SK-N-SH (cell line): ENCODE data around the gene LFNG. TPM values are rescaled to one million over a fixed set of nuclear protein-coding genes. Genes with fewer than 3 reads are reported as not detected.
A peak's percentile ranks its signal among the peaks of the same experiment; 100 is the strongest.

Source experiments
- CTCF ChIA-PET: fragments of 300-600, 350-600 bp; formaldehyde crosslinking; extraction: SDS; loops from one replicate; lab custom pipeline; 2021; lab: Yijun Ruan, JAX
- POLR2A ChIA-PET: fragments of 350-600 bp; sonication (Branson Sonifier 250); formaldehyde crosslinking; extraction: SDS; loops from one replicate; lab custom pipeline; 2020; ENCODE audit warnings: antibody characterized with exemption, inconsistent platforms; lab: Yijun Ruan, JAX
- DNase-seq: peaks from one replicate; pipeline ENCODE4 v3.0.0; 2012
- H2AFZ ChIP-seq: fragments of 200-600 bp; sonication (generic); 2 replicates; pipeline ENCODE4 v1.8.1; 2016; ENCODE audit warnings: antibody characterized with exemption, mild to moderate bottlenecking, low read depth
- H3F3A ChIP-seq: fragments of 200-600 bp; sonication (generic); replicated peaks from 2 replicates; pipeline ENCODE3; 2016; ENCODE audit warnings: antibody characterized with exemption, mild to moderate bottlenecking; ENCODE audit not compliant: insufficient read depth
- H3K27ac ChIP-seq, 2 experiments: fragments of 200-500 bp in 1 of 2; fragments of 200-600 bp in 1 of 2; sonication (Bioruptor generic) in 1 of 2; sonication (generic), shearing (Covaris generic) in 1 of 2; 2 replicates each; pipeline versions ENCODE4 v1.5.1 to v1.6.1; 2014 to 2016; ENCODE audit warnings: low read depth in 2 of 2, inconsistent platforms in 1 of 2, low read length in 1 of 2, mild to moderate bottlenecking in 1 of 2, mixed read lengths in 1 of 2
- H3K27me3 ChIP-seq: fragments of 200-600 bp; sonication (generic), shearing (Covaris generic); 2 replicates; pipeline ENCODE4 v1.6.1; 2016; ENCODE audit warnings: mixed run types; ENCODE audit not compliant: insufficient read depth
- H3K36me3 ChIP-seq, 2 experiments: fragments of 200-500 bp in 1 of 2; fragments of 200-600 bp in 1 of 2; sonication (Bioruptor generic) in 1 of 2; sonication (generic) in 1 of 2; replicated peaks in 1 of 2; 2 replicates each; pipeline versions ENCODE3 to v1.5.1; 2014 to 2016; ENCODE audit warnings: low read length in 1 of 2, mild to moderate bottlenecking in 1 of 2; ENCODE audit not compliant: insufficient read depth in 2 of 2, control insufficient read depth in 1 of 2
- H3K4me1 ChIP-seq, 2 experiments: fragments of 200-500 bp in 1 of 2; fragments of 200-600 bp in 1 of 2; sonication (Bioruptor generic) in 1 of 2; sonication (generic), shearing (Covaris generic) in 1 of 2; 2 replicates each; pipeline versions ENCODE4 v1.5.1 to v1.6.1; 2014 to 2016; ENCODE audit warnings: low read depth in 1 of 2, low read length in 1 of 2, mixed run types in 1 of 2; ENCODE audit not compliant: insufficient read depth in 2 of 2, control insufficient read depth in 1 of 2
- H3K4me2 ChIP-seq: fragments of 200-600 bp; sonication (generic), shearing (Covaris generic); 2 replicates; pipeline ENCODE4 v1.6.1; 2017; ENCODE audit warnings: mixed run types
- H3K4me3 ChIP-seq, 2 experiments: fragments of 200-500 bp in 1 of 2; fragments of 200-600 bp in 1 of 2; sonication (Bioruptor generic) in 1 of 2; sonication (generic), shearing (Covaris generic) in 1 of 2; 2 replicates each; pipeline versions ENCODE4 v1.5.1 to v1.8.1; 2014 to 2016; ENCODE audit warnings: low read depth in 2 of 2, inconsistent platforms in 1 of 2, low read length in 1 of 2, mild to moderate bottlenecking in 1 of 2, mixed read lengths in 1 of 2, moderate library complexity in 1 of 2
- H3K79me2 ChIP-seq: fragments of 200-600 bp; sonication (generic); 2 replicates; pipeline ENCODE4 v1.8.1; 2017; ENCODE audit warnings: mild to moderate bottlenecking; ENCODE audit not compliant: insufficient read depth
- H3K9ac ChIP-seq: fragments of 200-600 bp; sonication (generic); 2 replicates; pipeline ENCODE4 v1.6.1; 2017; ENCODE audit warnings: mixed run types
- H3K9me2 ChIP-seq: fragments of 200-600 bp; sonication (generic); 2 replicates; pipeline ENCODE4 v1.6.1; 2017; ENCODE audit warnings: mixed run types
- H3K9me3 ChIP-seq: fragments of 200-600 bp; sonication (generic); 2 replicates; pipeline ENCODE4 v1.6.1; 2017; ENCODE audit warnings: mixed run types, mild to moderate bottlenecking, moderate library complexity
- H4K20me1 ChIP-seq: fragments of 200-600 bp; sonication (generic); 2 replicates; pipeline ENCODE4 v1.6.1; 2017; ENCODE audit warnings: mild to moderate bottlenecking, mixed run types; ENCODE audit not compliant: insufficient read depth
- CTCF ChIP-seq: fragments of 200-600 bp; sonication (generic); IDR thresholded peaks from 2 replicates; pipeline ENCODE4 v1.6.1; 2017; ENCODE audit warnings: antibody characterized with exemption, mild to moderate bottlenecking, moderate library complexity
- FOSL2 ChIP-seq: IDR thresholded peaks from 2 replicates; pipeline ENCODE4 v1.4.0; 2012; ENCODE audit warnings: low read depth, mild to moderate bottlenecking, moderate library complexity, borderline replicate concordance
- FOXJ3 ChIP-seq: sonication (generic); formaldehyde crosslinking; IDR thresholded peaks from 2 replicates; pipeline ENCODE4 v1.5.1; 2020; ENCODE audit warnings: mild to moderate bottlenecking, missing genetic modification reagents
- FOXM1 ChIP-seq: IDR thresholded peaks from 2 replicates; pipeline ENCODE4 v1.4.0; 2012; ENCODE audit warnings: low read depth, mild to moderate bottlenecking
- GABPA ChIP-seq: IDR thresholded peaks from 2 replicates; pipeline ENCODE4 v1.4.0; 2012; ENCODE audit warnings: low read depth, mild to moderate bottlenecking
- GATA2 ChIP-seq: sonication (generic); formaldehyde crosslinking; IDR thresholded peaks from 2 replicates; pipeline ENCODE4 v1.5.0; 2020; ENCODE audit warnings: mild to moderate bottlenecking, missing genetic modification reagents
- JUND ChIP-seq: IDR thresholded peaks from 2 replicates; pipeline ENCODE4 v1.4.0; 2012
- MAX ChIP-seq: IDR thresholded peaks from 2 replicates; pipeline ENCODE4 v1.4.0; 2012; ENCODE audit warnings: low read depth
- MEF2A ChIP-seq: IDR thresholded peaks from 2 replicates; pipeline ENCODE4 v1.4.0; 2012; ENCODE audit warnings: low read depth, borderline replicate concordance
- MXI1 ChIP-seq: IDR thresholded peaks from 2 replicates; pipeline ENCODE4 v1.6.1; 2012; ENCODE audit warnings: mild to moderate bottlenecking, low read depth, low read length, improper control_type of control experiment
- NRF1 ChIP-seq: IDR thresholded peaks from 2 replicates; pipeline ENCODE4 v1.6.1; 2012; ENCODE audit warnings: low read depth, mild to moderate bottlenecking, low read length
- POLR2AphosphoS5 ChIP-seq: IDR thresholded peaks from 2 replicates; pipeline ENCODE4 v1.6.1; 2012; ENCODE audit warnings: low read depth, low read length
- RAD21 ChIP-seq: IDR thresholded peaks from 2 replicates; pipeline ENCODE4 v1.6.1; 2012; ENCODE audit warnings: mild to moderate bottlenecking, low read length
- RCOR1 ChIP-seq: fragments of 150-350 bp; IDR thresholded peaks from 2 replicates; pipeline ENCODE4 v1.6.1; 2017; ENCODE audit warnings: antibody characterized with exemption, low read length
- RFX5 ChIP-seq: IDR thresholded peaks from 2 replicates; pipeline ENCODE4 v1.6.1; 2012; ENCODE audit warnings: mild to moderate bottlenecking, improper control_type of control experiment, low read length
- RXRA ChIP-seq: IDR thresholded peaks from 2 replicates; pipeline ENCODE4 v1.4.0; 2012; ENCODE audit warnings: low read depth, mild to moderate bottlenecking, borderline replicate concordance
- SMC3 ChIP-seq: IDR thresholded peaks from 2 replicates; pipeline ENCODE4 v1.6.1; 2012; ENCODE audit warnings: low read depth, low read length, improper control_type of control experiment
- TCF12 ChIP-seq: IDR thresholded peaks from 2 replicates; pipeline ENCODE4 v1.4.0; 2012
- USF1 ChIP-seq: IDR thresholded peaks from 2 replicates; pipeline ENCODE4 v1.4.0; 2012; ENCODE audit warnings: low read depth, borderline replicate concordance
- ZBTB33 ChIP-seq: IDR thresholded peaks from 2 replicates; pipeline ENCODE4 v1.4.0; 2012; ENCODE audit warnings: low read depth, borderline replicate concordance
- WGBS: methylation state at CpG from one replicate; pipeline ENCODE4 v1.1.6; 2017; ENCODE audit warnings: low lambda C conversion rate; 5-methylcytosine and 5-hydroxymethylcytosine counted together
- polyA plus RNA-seq, 3 experiments: library from polyadenylated mRNA; depleted of rRNA; stranded (reverse); fragments of >200 nt; gene quantifications; 2 replicates each; pipeline ENCODE4 v1.2.3, GENCODE V29; 2012
- TF ChIP-seq, protein P1 (sequence below): IDR thresholded peaks from 2 replicates; pipeline ENCODE4; 2012

The LFNG gene
- polyA plus RNA-seq, 1 of the 3 experiments (the other 2 are of a cell fraction): 9.4 TPM

DNA sequence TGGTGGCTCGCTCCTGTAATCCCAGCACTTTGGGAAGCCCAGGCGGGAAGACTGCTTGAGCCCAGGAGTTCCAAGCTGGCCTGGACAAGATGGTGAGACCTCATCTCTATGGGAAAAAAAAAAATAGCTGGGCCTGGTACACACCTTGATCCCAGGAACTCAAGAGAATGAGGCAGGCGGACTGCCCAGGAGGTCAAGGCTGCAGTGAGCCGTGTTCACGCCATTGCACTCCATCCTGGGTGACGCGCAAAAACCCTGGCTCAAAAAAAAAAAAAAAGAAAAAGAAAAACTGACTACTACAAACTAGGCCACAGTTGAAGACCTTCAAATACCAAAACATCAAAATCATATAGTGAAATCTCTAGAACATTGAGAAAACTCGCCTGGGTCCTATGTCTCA is 31.8 kb downstream of the LFNG start:
- H3K4me3 ChIP-seq: no peak overlapping the region
- peaks cover 9% of the 10 kb centered on the region; the same call in 1 of the 2 replicates for H4K20me1 ChIP-seq
- H2AFZ ChIP-seq: no peak overlapping the region
- peaks cover 29 to 46% of the 10 kb centered on the region in 2 experiments for H3K36me3 ChIP-seq
- ChIA-PET CTCF (interaction anchor here (2.1 kb wide), 1 partner anchor 73 kb away, joined by 7 read pairs; no protein-coding TSS in a partner anchor), POLR2A (interaction anchor here (0.8 kb wide), 1 partner anchor 187 kb away, joined by 5 read pairs; no protein-coding TSS in a partner anchor)
- H3K9me3 ChIP-seq: no peaks in the 10 kb centered on the region
- H3K4me2 ChIP-seq: no peak overlapping the region
- DNase-seq: no peak
- peaks cover 10% of the 10 kb centered on the region in 2 experiments; a peak in 3 of 4 replicates for H3K4me1 ChIP-seq
- TF ChIP-seq, protein P1, sequence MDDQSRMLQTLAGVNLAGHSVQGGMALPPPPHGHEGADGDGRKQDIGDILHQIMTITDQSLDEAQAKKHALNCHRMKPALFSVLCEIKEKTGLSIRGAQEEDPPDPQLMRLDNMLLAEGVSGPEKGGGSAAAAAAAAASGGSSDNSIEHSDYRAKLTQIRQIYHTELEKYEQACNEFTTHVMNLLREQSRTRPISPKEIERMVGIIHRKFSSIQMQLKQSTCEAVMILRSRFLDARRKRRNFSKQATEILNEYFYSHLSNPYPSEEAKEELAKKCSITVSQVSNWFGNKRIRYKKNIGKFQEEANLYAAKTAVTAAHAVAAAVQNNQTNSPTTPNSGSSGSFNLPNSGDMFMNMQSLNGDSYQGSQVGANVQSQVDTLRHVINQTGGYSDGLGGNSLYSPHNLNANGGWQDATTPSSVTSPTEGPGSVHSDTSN: no peak
- TF ChIP-seq TCF12 (no peak), GATA2 (no peak), RXRA (no peak), FOSL2 (no peak), JUND (no peak), RFX5 (no peak), NRF1 (no peak), MEF2A (no peak), ZBTB33 (no peak)
- TF ChIP-seq, all 33 proteins: peak for 0
- Histone ChIP-seq H3K27me3 (no peaks in the 10 kb centered on the region), H3K9me2 (no peaks in the 10 kb centered on the region), H3K79me2 (peaks cover 48% of the 10 kb centered on the region), H3K9ac (no peak overlapping the region), H3F3A (peaks cover 13% of the 10 kb centered on the region), H3K27ac (no peak overlapping the region)
- WGBS: 97% methylated on average over 8 of the region's 8 CpGs

DNA sequence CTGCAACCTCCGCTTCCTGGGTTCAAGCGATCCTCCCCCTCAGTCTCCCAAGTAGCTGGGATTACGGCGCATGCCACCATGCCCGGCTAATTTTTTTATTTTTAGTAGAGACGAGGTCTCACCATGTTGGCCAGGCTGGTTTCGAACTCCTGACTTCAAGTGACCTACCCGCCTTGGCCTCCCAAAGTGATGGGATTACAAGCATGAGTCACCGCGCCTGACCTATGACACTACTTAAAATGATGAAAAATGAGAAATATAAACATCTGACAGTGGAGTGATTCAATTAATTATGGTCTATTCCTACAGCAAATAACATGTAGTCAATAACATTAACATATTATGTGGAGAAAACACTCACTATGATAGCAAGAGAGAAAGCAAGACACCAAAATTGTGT is 33.5 kb downstream of the LFNG start:
- ChIA-PET CTCF (interaction anchor here (1.6 to 1.9 kb wide), 2 partner anchors 75 to 84 kb away, joined by 4 to 7 read pairs; no protein-coding TSS in a partner anchor), POLR2A (no interaction called here)
- Histone ChIP-seq H4K20me1 (peaks cover 9% of the 10 kb centered on the region; the same call in 1 of the 2 replicates), H3K36me3 (peaks cover 18 to 34% of the 10 kb centered on the region in 2 experiments), H3K9me2 (no peaks in the 10 kb centered on the region), H3K4me1 (peaks cover 10% of the 10 kb centered on the region in 2 experiments; a peak in 3 of 4 replicates), H3K27ac (no peak overlapping the region), H3K4me3 (no peak overlapping the region), H3K9ac (no peak overlapping the region), H3K9me3 (no peaks in the 10 kb centered on the region), H3K27me3 (no peaks in the 10 kb centered on the region), H3F3A (peaks cover 13% of the 10 kb centered on the region), H2AFZ (no peak overlapping the region), H3K79me2 (peaks cover 45% of the 10 kb centered on the region), H3K4me2 (0 out of 2 replicates have a peak overlapping the region, but pooled peaks have one; percentile 91)
- no peak for TF ChIP-seq POLR2AphosphoS5
- TF ChIP-seq USF1: no peak
- no peak for TF ChIP-seq GABPA
- no peak for TF ChIP-seq FOXJ3 (CRISPR knock-in tag)
- no peak for TF ChIP-seq CTCF
- TF ChIP-seq RXRA: no peak
- TF ChIP-seq RCOR1: no peak
- TF ChIP-seq SMC3: no peak
- TF ChIP-seq FOXM1: no peak
- TF ChIP-seq JUND: no peak
- TF ChIP-seq, protein P1: no peak
- no peak for TF ChIP-seq MXI1
- TF ChIP-seq RAD21: no peak
- no peak for TF ChIP-seq MAX
- 95% methylated on average over 10 of the region's 10 CpGs for WGBS
- no peak for DNase-seq
